Lower leg skin (tissue), 3 donors: Measurements from ENCODE around the gene NCAPD3.

Source experiments
- POLR2A ChIP-seq, 2 donors: fragments of 450-650 bp; IDR thresholded peaks; one replicate each; pipeline ENCODE4 v1.6.1; 2016 to 2017; ENCODE audit warnings: antibody characterized with exemption in 2 of 2, mild to moderate bottlenecking in 1 of 2, moderate library complexity in 1 of 2
- TF ChIP-seq, protein P1 (sequence below), 3 donors: fragments of 450-650 bp; IDR thresholded peaks; one replicate each; pipeline ENCODE4 v1.5.1; 2016; ENCODE audit warnings: antibody characterized with exemption in 3 of 3, mild to moderate bottlenecking in 3 of 3, moderate library complexity in 2 of 3

DNA sequence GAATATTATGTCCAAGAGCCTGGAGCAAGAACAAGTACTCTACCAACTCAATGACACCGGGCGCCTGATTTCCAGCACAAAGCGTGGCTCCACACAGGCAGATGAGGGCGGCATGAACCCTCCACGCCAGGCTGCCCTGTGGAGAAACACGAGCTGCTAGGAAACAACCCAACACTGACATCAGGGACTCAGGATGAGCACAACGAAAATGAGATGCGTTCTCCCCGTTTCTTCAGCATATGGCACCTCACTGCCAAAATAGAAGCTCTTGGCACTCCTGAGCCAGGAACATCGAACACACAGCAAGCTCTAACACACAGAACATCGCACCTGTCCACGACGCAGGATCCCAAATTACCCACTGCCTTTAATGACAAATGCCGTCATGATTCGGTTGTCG is 68.3 kb downstream of the NCAPD3 start:
- TF ChIP-seq, protein P1, sequence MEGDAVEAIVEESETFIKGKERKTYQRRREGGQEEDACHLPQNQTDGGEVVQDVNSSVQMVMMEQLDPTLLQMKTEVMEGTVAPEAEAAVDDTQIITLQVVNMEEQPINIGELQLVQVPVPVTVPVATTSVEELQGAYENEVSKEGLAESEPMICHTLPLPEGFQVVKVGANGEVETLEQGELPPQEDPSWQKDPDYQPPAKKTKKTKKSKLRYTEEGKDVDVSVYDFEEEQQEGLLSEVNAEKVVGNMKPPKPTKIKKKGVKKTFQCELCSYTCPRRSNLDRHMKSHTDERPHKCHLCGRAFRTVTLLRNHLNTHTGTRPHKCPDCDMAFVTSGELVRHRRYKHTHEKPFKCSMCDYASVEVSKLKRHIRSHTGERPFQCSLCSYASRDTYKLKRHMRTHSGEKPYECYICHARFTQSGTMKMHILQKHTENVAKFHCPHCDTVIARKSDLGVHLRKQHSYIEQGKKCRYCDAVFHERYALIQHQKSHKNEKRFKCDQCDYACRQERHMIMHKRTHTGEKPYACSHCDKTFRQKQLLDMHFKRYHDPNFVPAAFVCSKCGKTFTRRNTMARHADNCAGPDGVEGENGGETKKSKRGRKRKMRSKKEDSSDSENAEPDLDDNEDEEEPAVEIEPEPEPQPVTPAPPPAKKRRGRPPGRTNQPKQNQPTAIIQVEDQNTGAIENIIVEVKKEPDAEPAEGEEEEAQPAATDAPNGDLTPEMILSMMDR (IDR thresholded peaks at IDR 0.05): no peak
- TF ChIP-seq POLR2A (IDR thresholded peaks at IDR 0.05): no peak
